Measurements from ENCODE around the gene NPL.

NPL gene

DNA sequence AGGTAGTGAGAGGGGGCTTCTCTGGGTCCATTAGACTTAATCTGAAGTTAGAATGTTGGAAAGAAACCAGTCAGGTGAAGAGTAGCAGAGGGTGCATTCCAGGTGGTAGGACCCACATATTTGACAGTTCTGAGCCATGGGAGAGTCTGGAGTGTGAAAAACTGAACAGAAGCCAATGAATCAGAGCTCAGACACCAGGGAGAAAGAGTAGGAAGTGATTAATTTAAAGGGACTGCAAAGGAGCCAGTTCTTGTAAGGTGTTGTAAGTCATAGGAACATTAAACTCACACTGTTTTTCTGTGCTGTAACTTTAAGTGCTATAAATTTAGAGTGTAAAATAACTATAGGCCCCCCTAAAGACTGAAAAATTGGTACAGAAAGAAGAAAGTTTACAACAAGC, 43.7 kb downstream of the NPL start:
- TF ChIP-seq, protein P1, sequence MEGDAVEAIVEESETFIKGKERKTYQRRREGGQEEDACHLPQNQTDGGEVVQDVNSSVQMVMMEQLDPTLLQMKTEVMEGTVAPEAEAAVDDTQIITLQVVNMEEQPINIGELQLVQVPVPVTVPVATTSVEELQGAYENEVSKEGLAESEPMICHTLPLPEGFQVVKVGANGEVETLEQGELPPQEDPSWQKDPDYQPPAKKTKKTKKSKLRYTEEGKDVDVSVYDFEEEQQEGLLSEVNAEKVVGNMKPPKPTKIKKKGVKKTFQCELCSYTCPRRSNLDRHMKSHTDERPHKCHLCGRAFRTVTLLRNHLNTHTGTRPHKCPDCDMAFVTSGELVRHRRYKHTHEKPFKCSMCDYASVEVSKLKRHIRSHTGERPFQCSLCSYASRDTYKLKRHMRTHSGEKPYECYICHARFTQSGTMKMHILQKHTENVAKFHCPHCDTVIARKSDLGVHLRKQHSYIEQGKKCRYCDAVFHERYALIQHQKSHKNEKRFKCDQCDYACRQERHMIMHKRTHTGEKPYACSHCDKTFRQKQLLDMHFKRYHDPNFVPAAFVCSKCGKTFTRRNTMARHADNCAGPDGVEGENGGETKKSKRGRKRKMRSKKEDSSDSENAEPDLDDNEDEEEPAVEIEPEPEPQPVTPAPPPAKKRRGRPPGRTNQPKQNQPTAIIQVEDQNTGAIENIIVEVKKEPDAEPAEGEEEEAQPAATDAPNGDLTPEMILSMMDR (IDR thresholded peaks at IDR 0.05; ENCODE audit: insufficient read depth, low read length, missing control alignments): no peak
- ChIA-PET POLR2A (no interaction called here), CTCF (interaction anchor here (1.5 kb wide), 1 partner anchor 233 kb away, joined by 4 read pairs; no protein-coding TSS in a partner anchor)
- no peak overlapping the region for H3K4me3 ChIP-seq (ENCODE audit: low read depth, low read length)
- no peak for DNase-seq (ENCODE audit: low read depth, low spot score)

DNA sequence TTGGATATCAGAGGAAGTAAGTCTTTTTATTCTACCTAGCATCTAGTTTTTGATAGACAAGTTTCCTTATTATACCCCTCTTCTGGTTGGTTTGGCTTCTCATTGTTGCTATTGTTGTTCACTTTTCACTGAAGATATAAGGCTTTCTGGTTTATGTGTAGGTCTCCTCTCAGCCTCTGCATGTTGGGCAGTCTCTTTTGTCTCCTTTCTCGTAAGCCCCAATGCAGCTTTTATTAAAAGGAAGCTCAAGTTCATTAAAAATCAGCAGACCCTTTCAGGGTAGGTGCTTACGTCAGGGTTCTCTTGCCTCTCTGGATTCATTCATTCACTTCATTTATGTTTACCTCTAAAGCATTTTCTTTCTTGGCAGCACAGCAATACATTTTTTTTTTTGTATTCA, 44.8 kb downstream of the NPL start:
- ChIA-PET POLR2A (no interaction called here), CTCF (no interaction called here)
- TF ChIP-seq, protein P1 (IDR thresholded peaks at IDR 0.05; ENCODE audit: insufficient read depth, low read length, missing control alignments): no peak
- DNase-seq (ENCODE audit: low read depth, low spot score): no peak
- no peak overlapping the region for H3K4me3 ChIP-seq (ENCODE audit: low read depth, low read length)

GRCh38 chr1:182835806-182836205, 46.2 kb downstream of the NPL start:
- H3K4me3 ChIP-seq (ENCODE audit: low read depth, low read length): no peak overlapping the region
- POLR2A ChIA-PET: no interaction called here
- TF ChIP-seq, protein P1 (IDR thresholded peaks at IDR 0.05; ENCODE audit: insufficient read depth, low read length, missing control alignments): no peak
- CTCF ChIA-PET: no interaction called here
- no peak for DNase-seq (ENCODE audit: low read depth, low spot score)

DNA sequence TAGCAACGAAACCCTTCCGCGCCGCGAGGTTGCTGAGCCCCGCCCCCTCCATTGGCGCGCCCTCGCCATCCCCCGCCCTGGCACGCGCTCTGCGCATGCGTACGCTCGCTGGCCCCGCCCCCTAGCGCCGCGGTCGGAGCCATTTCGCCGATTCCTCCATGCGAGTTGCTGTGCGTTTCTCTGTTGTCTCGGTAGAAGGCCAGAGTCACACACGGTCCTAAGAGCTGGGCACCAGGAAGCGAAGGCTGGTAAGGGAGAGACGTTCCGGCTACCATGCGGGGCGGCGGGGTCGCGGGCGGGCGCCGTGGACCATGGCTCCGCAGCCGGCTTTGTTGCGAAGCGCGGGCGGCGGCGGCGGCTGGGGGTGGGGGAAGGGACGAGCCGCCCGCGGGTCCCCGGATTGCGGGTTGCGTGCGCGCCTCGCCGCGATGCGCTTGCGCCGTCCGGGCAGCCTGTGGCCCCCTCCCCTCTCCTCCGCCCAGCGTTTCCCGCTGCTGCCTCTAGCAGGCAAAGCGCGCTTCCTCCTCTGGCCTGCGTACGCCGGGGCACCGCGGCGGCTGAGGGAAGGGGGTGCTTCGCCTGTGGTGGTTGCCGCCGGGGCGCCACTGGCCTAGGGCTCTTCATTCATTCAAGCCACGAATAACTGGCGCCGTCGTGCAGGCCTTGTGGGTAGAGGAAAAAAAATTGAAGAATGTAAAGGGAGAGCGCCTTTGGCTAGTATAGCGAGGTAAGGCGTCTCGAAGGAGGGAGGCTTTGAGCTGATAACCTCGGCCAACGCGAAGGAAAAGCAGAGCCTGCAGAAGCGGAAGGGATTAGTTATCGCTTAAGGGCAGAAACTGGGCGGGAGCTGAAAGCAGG, 49.9 kb downstream of the NPL start, which contains the start of gene DHX9:
TSS of gene DHX9 (plus strand) at position 139 of the 858 bp plus-strand sequence. CDS start 3,220 bp downstream, outside the sequence.
- TF ChIP-seq, protein P1 (IDR thresholded peaks at IDR 0.05; ENCODE audit: insufficient read depth, low read length, missing control alignments): peak; percentile 53
- ChIA-PET POLR2A (no interaction called here), CTCF (no interaction called here)
- peak within 1 kb of the TSS; percentile 94 for H3K4me3 ChIP-seq (ENCODE audit: low read depth, low read length)
- DNase-seq (ENCODE audit: low read depth, low spot score): no peak

DNA sequence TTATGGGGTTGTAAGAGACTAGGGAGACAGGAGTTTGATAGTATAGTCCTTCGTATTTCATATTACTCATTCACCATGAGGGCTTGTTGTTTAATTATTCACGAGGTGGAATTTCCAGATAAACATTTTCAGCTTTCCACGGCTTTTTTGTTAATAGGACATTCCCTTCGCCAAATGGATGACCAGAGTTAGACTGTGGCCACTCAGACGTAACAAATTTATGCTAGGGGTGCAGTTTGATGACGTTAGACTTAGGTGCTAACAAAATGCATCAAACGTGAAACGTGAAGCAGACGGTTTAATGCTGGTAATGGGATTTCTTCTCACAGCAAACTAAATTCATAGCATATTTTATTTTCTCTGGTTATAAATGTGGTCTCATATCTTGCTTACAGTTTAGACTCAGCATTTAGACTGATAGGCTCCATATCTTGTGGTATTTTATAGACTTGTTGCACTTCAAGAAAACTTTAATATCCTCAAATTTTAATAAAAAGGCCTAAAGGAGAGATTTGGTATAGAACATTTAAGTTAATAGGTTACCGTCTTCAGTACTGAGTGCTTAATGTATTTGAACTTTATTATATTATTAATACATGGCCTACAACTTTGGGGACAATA, 51.9 kb downstream of the NPL start:
- CTCF ChIA-PET: interaction anchor here (1.0 kb wide), 1 partner anchor 441 kb away, joined by 3 read pairs; no protein-coding TSS in a partner anchor
- H3K4me3 ChIP-seq (ENCODE audit: low read depth, low read length): peak overlapping the region; percentile 94
- POLR2A ChIA-PET: no interaction called here

DNA sequence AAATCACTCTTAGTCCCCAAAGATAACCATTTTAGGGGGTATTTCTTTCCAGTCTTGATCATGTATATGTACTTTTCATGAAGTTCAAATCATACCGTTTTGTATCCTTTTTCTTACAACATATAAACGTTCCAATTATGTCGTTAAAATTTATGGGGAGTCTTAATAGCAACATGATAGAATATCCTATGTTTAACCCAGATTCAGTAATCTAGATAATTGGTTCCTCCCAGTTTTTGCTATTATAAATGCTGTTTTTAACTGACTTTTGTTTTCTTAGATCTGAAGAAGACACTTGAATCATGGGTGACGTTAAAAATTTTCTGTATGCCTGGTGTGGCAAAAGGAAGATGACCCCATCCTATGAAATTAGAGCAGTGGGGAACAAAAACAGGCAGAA, 52.7 kb downstream of the NPL start:
- no peak for DNase-seq (ENCODE audit: low read depth, low spot score)
- TF ChIP-seq, protein P1 (IDR thresholded peaks at IDR 0.05; ENCODE audit: insufficient read depth, low read length, missing control alignments): no peak
- CTCF ChIA-PET: no interaction called here
- POLR2A ChIA-PET: no interaction called here
- H3K4me3 ChIP-seq (ENCODE audit: low read depth, low read length): no peak overlapping the region

More for the DNA sequence above, 51.9 kb downstream of the NPL start:
- TF ChIP-seq, protein P1 (IDR thresholded peaks at IDR 0.05; ENCODE audit: insufficient read depth, low read length, missing control alignments): no peak
- DNase-seq (ENCODE audit: low read depth, low spot score): no peak

Data from AG04449 (cell line).